GM15510 (cell line): ENCODE measurements around the gene STRIP2.
A peak's percentile ranks its signal among the peaks of the same experiment; 100 is the strongest.

Experiments used
- POLR2A ChIP-seq: IDR thresholded peaks from 3 replicates; pipeline ENCODE4 v1.6.1; 2011; ENCODE audit warnings: borderline replicate concordance; ENCODE audit not compliant: insufficient read length; ENCODE audit errors: extremely low read depth

STRIP2 gene, protein sequence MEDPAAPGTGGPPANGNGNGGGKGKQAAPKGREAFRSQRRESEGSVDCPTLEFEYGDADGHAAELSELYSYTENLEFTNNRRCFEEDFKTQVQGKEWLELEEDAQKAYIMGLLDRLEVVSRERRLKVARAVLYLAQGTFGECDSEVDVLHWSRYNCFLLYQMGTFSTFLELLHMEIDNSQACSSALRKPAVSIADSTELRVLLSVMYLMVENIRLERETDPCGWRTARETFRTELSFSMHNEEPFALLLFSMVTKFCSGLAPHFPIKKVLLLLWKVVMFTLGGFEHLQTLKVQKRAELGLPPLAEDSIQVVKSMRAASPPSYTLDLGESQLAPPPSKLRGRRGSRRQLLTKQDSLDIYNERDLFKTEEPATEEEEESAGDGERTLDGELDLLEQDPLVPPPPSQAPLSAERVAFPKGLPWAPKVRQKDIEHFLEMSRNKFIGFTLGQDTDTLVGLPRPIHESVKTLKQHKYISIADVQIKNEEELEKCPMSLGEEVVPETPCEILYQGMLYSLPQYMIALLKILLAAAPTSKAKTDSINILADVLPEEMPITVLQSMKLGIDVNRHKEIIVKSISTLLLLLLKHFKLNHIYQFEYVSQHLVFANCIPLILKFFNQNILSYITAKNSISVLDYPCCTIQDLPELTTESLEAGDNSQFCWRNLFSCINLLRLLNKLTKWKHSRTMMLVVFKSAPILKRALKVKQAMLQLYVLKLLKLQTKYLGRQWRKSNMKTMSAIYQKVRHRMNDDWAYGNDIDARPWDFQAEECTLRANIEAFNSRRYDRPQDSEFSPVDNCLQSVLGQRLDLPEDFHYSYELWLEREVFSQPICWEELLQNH

GRCh38 chr7:129433847-129434674, at the start of gene STRIP2:
Gene STRIP2, plus strand, starts transcription at chr7:129434432. Its CDS starts 41 bp downstream, at chr7:129434473.
- peak; percentile 68 for TF ChIP-seq POLR2A

DNA sequence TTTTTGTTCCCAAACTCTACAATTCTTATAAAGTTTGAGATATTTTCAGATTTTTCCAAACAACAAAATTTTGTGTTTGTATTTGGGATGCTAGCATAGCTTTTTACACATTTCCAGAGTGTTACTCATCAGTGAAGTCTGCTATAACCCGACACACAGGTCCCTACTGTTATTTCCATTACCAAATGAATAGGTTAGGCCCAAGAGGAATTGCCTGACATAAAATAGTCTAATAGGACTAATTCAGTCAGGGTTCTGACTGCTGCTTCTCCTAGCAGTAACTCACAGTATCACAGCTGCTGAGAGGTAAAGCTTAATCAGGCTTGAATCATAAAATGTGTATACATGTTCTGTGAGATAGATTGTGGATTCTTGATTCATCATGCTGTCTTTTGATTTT, 49.1 kb upstream of the STRIP2 start:
- TF ChIP-seq POLR2A = no peak

DNA sequence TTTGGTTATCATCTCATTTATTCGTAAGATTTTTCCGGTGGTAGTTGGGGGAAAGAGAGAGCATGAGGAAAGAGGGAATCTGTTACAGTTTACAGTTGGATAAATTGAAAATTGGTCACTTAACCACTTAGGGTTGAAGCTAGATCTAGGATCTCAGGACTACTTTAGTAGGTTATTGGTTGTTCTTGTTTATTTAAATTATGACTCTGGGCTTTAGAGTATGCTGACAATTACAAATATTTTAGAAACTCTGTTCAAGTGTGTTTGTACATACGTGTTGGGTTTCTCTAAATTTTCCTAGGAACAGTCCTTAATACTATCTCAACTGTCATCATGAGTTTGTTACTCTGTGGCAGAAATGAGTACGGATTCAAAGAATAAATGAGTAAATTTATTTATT, 48.6 kb upstream of the STRIP2 start:
- no peak for TF ChIP-seq POLR2A

GRCh38 chr7:129386506-129386905, 47.7 kb upstream of the STRIP2 start:
- no peak for TF ChIP-seq POLR2A

- TF ChIP-seq POLR2A = no peak
Measured at GRCh38 chr7:129387537-129387936, 46.7 kb upstream of the STRIP2 start.

DNA sequence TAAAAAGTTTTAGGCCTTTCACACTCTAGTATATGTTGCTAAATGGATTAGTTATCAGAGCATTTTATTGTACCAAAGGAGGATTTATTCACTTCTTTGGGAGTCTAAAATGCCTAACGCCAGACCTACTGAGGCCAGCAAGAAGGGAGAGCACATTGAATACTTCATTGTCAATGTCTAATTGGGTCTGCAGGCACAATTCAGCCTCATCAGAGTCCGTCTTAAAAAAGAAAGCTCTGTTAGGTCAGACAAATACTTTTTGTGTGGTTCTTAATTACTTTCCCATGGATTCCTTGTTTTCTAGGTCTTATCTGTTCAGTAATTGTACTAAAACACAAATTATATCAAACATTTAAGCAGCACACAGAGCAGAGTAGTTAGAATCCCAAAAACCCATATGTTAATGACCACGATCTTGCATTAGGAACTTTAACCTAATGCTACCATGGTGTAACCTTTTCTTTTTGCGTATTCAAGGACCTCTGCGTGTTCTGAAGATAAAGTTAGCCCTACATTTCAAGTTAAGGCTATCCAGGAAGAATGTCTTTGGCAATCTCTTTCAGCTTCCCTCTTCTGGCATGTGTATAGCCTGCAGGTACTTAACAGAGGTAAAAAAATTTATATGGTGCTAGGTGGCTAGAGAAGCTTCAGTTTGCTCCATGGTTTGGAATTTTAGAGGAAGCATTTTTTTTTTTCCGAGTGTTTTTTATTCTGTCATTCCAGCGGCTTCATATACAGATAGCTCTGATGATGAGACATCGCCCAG, 45.7 kb upstream of the STRIP2 start:
- TF ChIP-seq POLR2A = no peak

DNA sequence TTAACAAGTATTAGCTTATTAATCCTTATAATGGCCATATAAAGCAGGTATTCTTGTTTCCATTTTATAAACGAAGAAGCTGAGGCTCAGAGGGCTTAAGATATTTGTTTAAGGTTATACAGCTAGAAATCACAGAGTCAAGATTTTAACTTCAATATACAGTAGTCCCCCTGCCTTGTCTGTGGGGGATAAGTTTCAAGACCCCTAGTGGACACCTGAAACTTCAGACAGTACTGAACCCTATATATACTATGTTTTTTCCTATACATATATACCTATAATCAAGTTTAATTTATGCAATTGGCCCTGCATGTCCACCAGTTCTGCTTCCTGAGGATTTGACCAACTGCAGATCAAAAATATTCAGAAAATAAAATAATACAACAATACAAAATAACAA, 44.4 kb upstream of the STRIP2 start:
- TF ChIP-seq POLR2A = no peak

DNA sequence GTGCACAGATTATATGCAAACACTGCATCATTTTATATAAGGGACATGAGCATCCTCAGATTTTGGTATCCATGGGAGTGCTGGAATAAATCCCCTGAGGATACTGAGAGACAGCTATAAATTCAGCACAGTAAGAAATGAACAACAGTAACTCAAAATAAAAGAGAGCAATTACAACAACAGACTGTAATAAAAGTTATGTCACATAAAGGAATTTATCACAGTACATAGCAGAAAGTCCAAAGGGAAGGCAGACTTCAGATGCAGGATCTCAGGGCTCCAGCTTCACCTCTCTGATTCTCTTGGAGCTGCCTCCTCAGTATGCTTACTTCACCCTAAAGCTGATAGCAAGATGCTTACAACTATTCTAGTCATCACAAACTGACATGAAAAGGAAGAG, 43.9 kb upstream of the STRIP2 start:
- TF ChIP-seq POLR2A = no peak

- no peak for TF ChIP-seq POLR2A
Measured at GRCh38 chr7:129391546-129392171, 42.6 kb upstream of the STRIP2 start.

DNA sequence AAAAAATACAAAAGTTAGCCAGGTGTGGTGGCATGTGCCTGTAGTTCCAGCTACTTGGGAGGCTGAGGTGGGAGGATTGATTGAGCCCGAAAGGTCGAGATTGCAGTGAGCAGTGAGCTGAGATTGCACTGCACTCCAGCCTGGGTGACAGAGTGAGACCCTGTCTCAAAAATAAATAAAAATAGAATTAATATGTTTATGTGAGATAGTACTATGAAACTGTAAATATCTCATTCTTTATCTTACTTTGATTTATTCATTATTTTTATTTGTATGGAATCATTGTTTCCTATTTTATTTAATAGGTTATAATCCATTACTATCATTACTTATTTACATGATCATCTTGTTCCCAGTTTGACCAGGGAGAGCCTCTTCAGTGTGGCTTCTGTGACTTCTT, 41.0 kb upstream of the STRIP2 start:
- TF ChIP-seq POLR2A = no peak

GRCh38 chr7:129394101-129394500, 40.1 kb upstream of the STRIP2 start:
- no peak for TF ChIP-seq POLR2A

GRCh38 chr7:129394982-129395914, 39.0 kb upstream of the STRIP2 start:
- TF ChIP-seq POLR2A = no peak
